Measurements from ENCODE around the gene PIGS. TPM values are rescaled to one million over a fixed set of nuclear protein-coding genes. Genes with fewer than 3 reads are reported as not detected.
A peak's percentile ranks its signal among the peaks of the same experiment; 100 is the strongest.
"Not testable (repeated sequence)": the region's sequence is repeated elsewhere in the genome, so short reads cannot be mapped to it uniquely, and the experiment has no call there.

Gene PIGS
- total and polyA plus RNA-seq, 7 donors: 16.7 to 44.9 (median 31.6) TPM

GRCh38 chr17:28577466-28577824, 6.1 kb upstream of the PIGS start:
- no peak for TF ChIP-seq CTCF (IDR thresholded peaks at IDR 0.05)
- intact Hi-C loops (cut with DNase I): no loop called here
- H3K27me3 ChIP-seq (ENCODE audit: insufficient read depth in 3 of 3, low read length in 2 of 3): no peaks in the 10 kb centered on the region
- H3K9me3 ChIP-seq: no peaks in the 10 kb centered on the region
- 98 to 100% (median 100%) methylated on average over 3 of the region's 3 CpGs for WGBS, 3 donors
- DNase-seq: no peak
- no peak overlapping the region for H3K4me3 ChIP-seq
- no peak overlapping the region for H3K27ac ChIP-seq
- H3K36me3 ChIP-seq (ENCODE audit: insufficient read depth in 1 of 2, low read depth in 1 of 2): no peaks in the 10 kb centered on the region
- peaks cover under 1% of the 10 kb centered on the region for H3K4me1 ChIP-seq
- no peak for ATAC-seq

- Histone ChIP-seq H3K9me3 (no peaks in the 10 kb centered on the region), H3K27me3 (ENCODE audit: insufficient read depth in 3 of 3, low read length in 2 of 3) (no peaks in the 10 kb centered on the region), H3K27ac (no peak within 1 kb of the TSS), H3K36me3 (ENCODE audit: insufficient read depth in 1 of 2, low read depth in 1 of 2) (no peaks in the 10 kb centered on the region), H3K4me1 (peaks cover 6% of the 10 kb centered on the region), H3K4me3 (peak within 1 kb of the TSS; percentile 41)
- intact Hi-C loops (cut with DNase I): no loop called here
- DNase-seq (peak; percentile 97 to 98), ATAC-seq (peak; percentile 97 to 98 (median 97))
- no peak for TF ChIP-seq CTCF (IDR thresholded peaks at IDR 0.05)
- WGBS, 3 donors: 8 to 11% (median 9%) methylated on average over 22 to 25 of the region's 26 CpGs
Observed at GRCh38 chr17:28576758-28577465, 5.6 kb upstream of the PIGS start, which contains the start of gene ALDOC. ALDOC (minus strand) TSS chr17:28576895; CDS start chr17:28575532, 1,363 bp downstream.

- 63 to 72% (median 66%) methylated on average over 3 of the region's 3 CpGs for WGBS, 3 donors
- H3K4me1 ChIP-seq; DNase-seq; H3K36me3 ChIP-seq (ENCODE audit: insufficient read depth in 1 of 2, low read depth in 1 of 2); H3K9me3 ChIP-seq; intact Hi-C loops (cut with DNase I); H3K27ac ChIP-seq; H3K27me3 ChIP-seq (ENCODE audit: insufficient read depth in 3 of 3, low read length in 2 of 3); ATAC-seq; H3K4me3 ChIP-seq: not testable (repeated sequence)
Observed at GRCh38 chr17:28576016-28576415, 4.7 kb upstream of the PIGS start.

- Histone ChIP-seq H3K27me3 (ENCODE audit: insufficient read depth in 3 of 3, low read length in 2 of 3) (no peaks in the 10 kb centered on the region), H3K4me3 (no peak overlapping the region), H3K27ac (no peak overlapping the region), H3K9me3 (no peaks in the 10 kb centered on the region), H3K36me3 (ENCODE audit: insufficient read depth in 1 of 2, low read depth in 1 of 2) (no peaks in the 10 kb centered on the region), H3K4me1 (peaks cover 9% of the 10 kb centered on the region)
- no peak for DNase-seq
- no peak for TF ChIP-seq CTCF (IDR thresholded peaks at IDR 0.05)
- intact Hi-C loops (cut with DNase I): no loop called here
- WGBS, 3 donors: 91 to 94% (median 92%) methylated on average over 14 of the region's 14 CpGs
- ATAC-seq: no peak
Observed at GRCh38 chr17:28575126-28575795, 3.9 kb upstream of the PIGS start.

- Histone ChIP-seq H3K27ac (no peak overlapping the region), H3K9me3 (no peaks in the 10 kb centered on the region), H3K27me3 (ENCODE audit: insufficient read depth in 3 of 3, low read length in 2 of 3) (no peaks in the 10 kb centered on the region), H3K36me3 (ENCODE audit: insufficient read depth in 1 of 2, low read depth in 1 of 2) (peaks cover 0 to 3% of the 10 kb centered on the region in 2 donors), H3K4me3 (no peak overlapping the region), H3K4me1 (peaks cover 16% of the 10 kb centered on the region)
- DNase-seq (no peak), ATAC-seq (no peak)
- WGBS, 3 donors: 86 to 91% (median 87%) methylated on average over 7 of the region's 7 CpGs
- intact Hi-C loops (cut with DNase I): no loop called here
- no peak for TF ChIP-seq CTCF (IDR thresholded peaks at IDR 0.05)
Observed at GRCh38 chr17:28574526-28574925, 3.2 kb upstream of the PIGS start.

All from psoas muscle (tissue), 8 donors.